GM06990 (cell line): ENCODE results near the gene MED28.

Experiments
- DNase-seq: peaks from one replicate; pipeline ENCODE4 v3.0.0-alpha.2; 2011; ENCODE audit not compliant: insufficient read length; ENCODE audit errors: extremely low read depth
- H3K27me3 ChIP-seq: replicated peaks from 2 replicates; pipeline ENCODE4 v1.6.0; 2011; ENCODE audit warnings: low read length; ENCODE audit not compliant: control insufficient read depth, insufficient read depth
- H3K36me3 ChIP-seq: 2 replicates; pipeline ENCODE4 v1.5.1; 2011; ENCODE audit warnings: low read length; ENCODE audit not compliant: control insufficient read depth, insufficient read depth
- H3K4me3 ChIP-seq: replicated peaks from 2 replicates; pipeline ENCODE4 v1.5.1; 2011; ENCODE audit warnings: low read depth, mild to moderate bottlenecking, control low read depth, low read length
- CTCF ChIP-seq: IDR thresholded peaks from 2 replicates; pipeline ENCODE4 v1.5.1; 2011; ENCODE audit warnings: low read length, control low read depth, mild to moderate bottlenecking, inconsistent platforms; ENCODE audit not compliant: insufficient read depth, poor library complexity, severe bottlenecking

Gene MED28

GRCh38 chr4:17619416-17620105, 5.1 kb downstream of the MED28 start:
- no peak for DNase-seq
- Histone ChIP-seq H3K4me3 (no peak overlapping the region), H3K27me3 (no peaks in the 10 kb centered on the region), H3K36me3 (peaks cover 26% of the 10 kb centered on the region)
- TF ChIP-seq CTCF: no peak

- no peak overlapping the region for H3K4me3 ChIP-seq
- H3K27me3 ChIP-seq: no peaks in the 10 kb centered on the region
- DNase-seq: no peak
- TF ChIP-seq CTCF: no peak
- H3K36me3 ChIP-seq: peaks cover 36% of the 10 kb centered on the region
These were observed 9.1 kb downstream of the MED28 start for GRCh38 chr4:17623451-17624001.

GRCh38 chr4:17624821-17625220, 10.4 kb downstream of the MED28 start:
- peaks cover 37% of the 10 kb centered on the region for H3K36me3 ChIP-seq
- DNase-seq: no peak
- no peak for TF ChIP-seq CTCF
- H3K27me3 ChIP-seq: no peaks in the 10 kb centered on the region
- H3K4me3 ChIP-seq: no peak overlapping the region

GRCh38 chr4:17630228-17630627, 15.8 kb downstream of the MED28 start:
- H3K27me3 ChIP-seq: no peaks in the 10 kb centered on the region

GRCh38 chr4:17633600-17633999, 19.2 kb downstream of the MED28 start:
- no peak for TF ChIP-seq CTCF
- H3K36me3 ChIP-seq: peaks cover 11% of the 10 kb centered on the region
- H3K4me3 ChIP-seq: no peak overlapping the region
- no peaks in the 10 kb centered on the region for H3K27me3 ChIP-seq
- no peak for DNase-seq

More at GRCh38 chr4:17630228-17630627, 15.8 kb downstream of the MED28 start:
- TF ChIP-seq CTCF: no peak
- H3K4me3 ChIP-seq: no peak overlapping the region
- DNase-seq: no peak
- peaks cover 26% of the 10 kb centered on the region for H3K36me3 ChIP-seq
